HCEC 1CT (cell line): ENCODE results near the gene PSEN1.

Experiments used
- DNase-seq: peaks from one replicate; pipeline ENCODE4 v3.0.0-alpha.2; 2017

Gene PSEN1

GRCh38 chr14:73241481-73242165 lies 105.3 kb downstream of the PSEN1 start:
- DNase-seq, result no peak

- no peak for DNase-seq
Observed at GRCh38 chr14:73242357-73242901, 106.1 kb downstream of the PSEN1 start.

- no peak for DNase-seq
Observed at GRCh38 chr14:73243341-73243740, 107.0 kb downstream of the PSEN1 start.

GRCh38 chr14:73243748-73244147 lies 107.4 kb downstream of the PSEN1 start:
- DNase-seq, result no peak

GRCh38 chr14:73244541-73245290 lies 108.4 kb downstream of the PSEN1 start:
- no peak for DNase-seq

- no peak for DNase-seq
Observed at GRCh38 chr14:73245480-73246325, 109.4 kb downstream of the PSEN1 start.

GRCh38 chr14:73246387-73247150 lies 110.3 kb downstream of the PSEN1 start:
- DNase-seq, result no peak

- peak; percentile 42 for DNase-seq
Observed at GRCh38 chr14:73248108-73248868, 112.0 kb downstream of the PSEN1 start.

- DNase-seq, result no peak
Observed at GRCh38 chr14:73249108-73249507, 112.8 kb downstream of the PSEN1 start.

- DNase-seq, result no peak
Observed at GRCh38 chr14:73249564-73250316, 113.4 kb downstream of the PSEN1 start.

GRCh38 chr14:73250317-73250713 lies 114.0 kb downstream of the PSEN1 start:
- DNase-seq, result no peak

GRCh38 chr14:73250781-73251500 lies 114.6 kb downstream of the PSEN1 start:
- DNase-seq, result no peak

GRCh38 chr14:73251516-73252215 lies 115.4 kb downstream of the PSEN1 start:
- no peak for DNase-seq

GRCh38 chr14:73252491-73253322 lies 116.4 kb downstream of the PSEN1 start:
- DNase-seq, result no peak

- no peak for DNase-seq
Observed at GRCh38 chr14:73253323-73253610, 117.0 kb downstream of the PSEN1 start.

GRCh38 chr14:73253721-73254120 lies 117.4 kb downstream of the PSEN1 start:
- DNase-seq, result no peak

GRCh38 chr14:73254247-73255004 lies 118.1 kb downstream of the PSEN1 start:
- DNase-seq, result no peak

GRCh38 chr14:73255005-73255400 lies 118.7 kb downstream of the PSEN1 start:
- DNase-seq, result no peak
